OCI-LY1 (cell line): ENCODE results near the gene CCT8.

Experiments used
- CTCF ChIP-seq: fragments of 200-600 bp; sonication (generic), shearing (Covaris generic); IDR thresholded peaks from 2 replicates; pipeline ENCODE4 v1.5.1; 2017; ENCODE audit warnings: mild to moderate bottlenecking, antibody characterized with exemption, low read length, moderate library complexity, mixed read lengths
- EZH2 ChIP-seq: fragments of 200-600 bp; sonication (generic), shearing (Covaris generic); IDR thresholded peaks from 2 replicates; pipeline ENCODE4 v1.8.0; 2017; ENCODE audit warnings: borderline replicate concordance, mixed run types, mild to moderate bottlenecking, antibody characterized with exemption, low read length, moderate library complexity, mixed read lengths

GRCh38 chr21:29091033-29091432, 17.6 kb upstream of the CCT8 start:
- no peak for TF ChIP-seq CTCF
- no peak for TF ChIP-seq EZH2
